NOMO-1 treated with DMSO at 0.1 percent for 48 hours (cell line): ENCODE results near the gene NUDT22.

Experiments used
- DNase-seq: peaks from one replicate; lab custom pipeline; 2025; ENCODE audit not compliant: unreplicated experiment; lab: John Stamatoyannopoulos, UW

The NUDT22 gene

DNA sequence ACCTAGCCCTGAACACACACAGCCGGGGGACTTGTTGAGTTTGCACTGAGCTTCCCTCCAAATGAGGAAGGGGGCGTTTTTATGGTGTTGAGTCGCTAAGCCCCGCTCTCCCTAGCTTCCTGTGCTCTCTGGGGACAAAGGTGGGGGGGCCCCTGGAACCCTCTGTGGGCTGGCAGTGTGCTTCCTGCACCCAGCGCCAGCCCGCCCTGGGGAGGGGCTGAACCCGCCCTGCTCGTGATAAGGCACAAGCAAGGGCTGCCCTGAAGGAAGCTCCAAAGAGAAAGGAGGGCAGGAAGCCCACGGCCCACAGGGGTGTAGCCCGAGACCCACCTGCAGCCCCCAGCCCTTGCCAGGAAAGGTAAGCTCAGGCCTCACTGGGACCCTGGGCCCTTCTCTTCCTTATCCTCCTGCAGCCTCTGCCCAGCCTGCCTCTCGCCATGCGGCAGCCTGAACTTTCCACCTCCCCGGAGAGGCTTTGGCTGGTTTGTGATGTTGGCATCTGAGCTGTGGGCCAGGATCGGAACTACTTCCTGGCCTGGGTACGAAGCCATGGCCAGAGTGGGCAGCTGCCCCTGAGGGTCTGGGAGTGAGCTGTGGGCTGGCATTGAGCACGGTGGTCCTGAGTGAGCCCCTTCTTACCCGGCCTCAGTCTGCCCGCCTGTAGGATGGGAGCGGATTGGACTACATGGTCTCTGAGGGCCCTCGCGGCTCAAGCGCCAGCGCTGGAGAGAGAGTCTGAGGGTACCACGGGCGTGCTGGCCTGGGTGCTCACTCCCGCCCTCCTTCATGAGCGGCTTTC lies 19.4 kb upstream of the NUDT22 start, which contains the start of gene FERMT3:
FERMT3 (plus strand) TSS at position 265 of the 799 bp plus-strand sequence. CDS start 644 bp downstream, outside the sequence.
- peak; percentile 52 for DNase-seq

DNA sequence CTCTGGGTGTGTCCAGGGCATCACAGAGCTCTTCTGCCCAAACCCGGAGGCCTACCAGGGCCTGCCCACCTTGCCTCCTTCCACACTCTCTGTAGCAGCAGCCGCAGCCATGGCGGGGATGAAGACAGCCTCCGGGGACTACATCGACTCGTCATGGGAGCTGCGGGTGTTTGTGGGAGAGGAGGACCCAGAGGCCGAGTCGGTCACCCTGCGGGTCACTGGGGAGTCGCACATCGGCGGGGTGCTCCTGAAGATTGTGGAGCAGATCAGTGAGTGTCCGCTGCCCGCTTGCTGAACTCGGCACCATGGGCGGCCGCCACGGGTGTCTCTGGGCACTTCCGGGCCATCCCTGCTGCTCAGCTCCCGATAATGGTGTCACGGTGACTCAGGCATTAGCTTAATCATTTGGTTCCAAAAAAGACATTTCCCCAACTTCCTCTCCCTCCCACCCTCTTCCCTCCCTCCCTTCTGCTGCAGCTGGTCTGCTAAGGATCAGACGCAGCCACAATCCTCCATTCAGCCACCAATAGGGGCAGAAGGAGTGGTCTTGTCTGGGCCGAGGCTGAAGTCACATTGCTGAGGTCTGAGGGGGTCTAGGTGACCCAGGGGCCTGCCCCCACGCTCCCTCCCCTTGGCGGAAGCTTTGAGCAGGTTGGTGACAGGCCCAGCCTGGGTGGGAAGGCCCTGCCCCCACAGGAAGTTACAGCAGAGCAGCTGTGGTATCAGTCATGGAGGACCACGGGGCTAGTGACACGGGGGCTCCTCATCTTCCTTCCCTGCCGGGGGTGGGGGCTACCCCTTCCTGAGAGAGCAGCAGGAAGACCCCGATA lies 18.6 kb upstream of the NUDT22 start:
- peak; percentile 90 for DNase-seq

DNA sequence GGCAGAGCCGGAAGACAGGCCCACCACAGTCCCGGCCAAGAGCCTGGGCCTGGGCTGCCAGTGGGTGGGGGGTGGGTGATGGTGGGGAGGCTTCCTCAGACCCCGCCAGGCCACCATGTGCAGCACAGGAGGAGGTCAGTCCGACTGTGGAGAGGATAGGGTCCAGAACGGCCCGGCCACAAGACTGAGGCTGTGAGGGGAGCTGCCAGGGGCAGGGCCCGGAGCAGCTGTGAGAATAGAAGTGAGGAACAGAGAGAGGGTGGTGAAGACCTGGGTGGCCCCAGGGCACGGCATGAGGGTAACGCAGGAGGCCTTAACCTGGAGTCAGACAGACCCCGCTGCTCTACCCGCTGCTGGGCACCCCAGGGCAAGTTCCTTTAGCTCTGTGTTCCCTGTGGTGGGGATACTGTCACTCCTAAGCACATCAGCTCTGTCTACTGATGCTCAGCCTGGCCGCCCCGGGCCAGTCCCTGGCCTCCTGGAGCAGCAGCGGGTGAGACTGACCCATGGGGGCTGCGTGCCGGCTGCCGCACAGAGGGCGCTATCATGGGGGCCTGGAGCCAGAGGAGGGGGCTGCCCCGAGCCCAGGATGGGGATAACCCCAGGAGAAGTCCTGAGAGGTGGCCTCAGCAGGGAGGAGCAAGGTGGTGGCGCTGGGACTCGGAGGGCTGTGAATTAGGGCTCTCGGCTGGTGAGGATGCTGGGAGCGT lies 17.8 kb upstream of the NUDT22 start:
- no peak for DNase-seq

DNA sequence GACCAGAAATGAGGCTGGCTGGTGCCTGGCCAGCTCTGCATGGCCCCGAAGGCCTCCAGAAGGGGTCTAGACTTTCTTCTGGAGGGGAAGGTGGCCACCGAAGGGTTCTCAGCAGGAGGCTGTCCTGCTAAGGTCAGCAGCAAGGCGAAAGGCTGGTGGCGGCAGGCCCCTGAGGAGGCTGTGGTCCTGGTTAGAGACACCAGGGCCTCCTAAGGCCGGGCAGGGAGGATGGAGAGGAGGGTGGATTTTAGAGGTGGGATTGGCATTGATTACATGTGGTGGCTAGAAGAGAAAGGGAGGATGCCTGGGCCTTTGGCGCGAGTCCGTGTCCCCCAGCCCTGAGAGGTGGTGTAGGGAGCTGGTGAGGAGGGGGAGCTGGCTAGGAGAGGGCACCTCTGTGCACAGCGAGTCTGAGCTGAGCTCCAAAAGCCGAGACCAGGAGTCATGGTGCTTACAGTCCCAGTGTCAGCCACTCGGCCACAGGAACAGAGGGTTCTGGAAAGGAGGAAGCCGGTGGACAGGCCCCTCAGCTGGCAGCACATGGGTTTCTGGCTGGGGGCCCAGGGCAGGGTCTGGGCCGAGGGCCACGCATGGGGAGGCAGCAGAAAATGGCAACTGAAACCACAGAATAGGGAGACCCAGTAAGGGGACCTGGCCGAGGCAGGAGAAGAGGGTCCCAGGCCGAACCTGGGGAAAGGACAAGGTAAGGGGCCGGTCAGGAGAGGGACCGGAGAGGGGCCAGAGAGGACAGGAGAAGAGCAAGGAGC lies 17.1 kb upstream of the NUDT22 start:
- DNase-seq, result no peak

DNA sequence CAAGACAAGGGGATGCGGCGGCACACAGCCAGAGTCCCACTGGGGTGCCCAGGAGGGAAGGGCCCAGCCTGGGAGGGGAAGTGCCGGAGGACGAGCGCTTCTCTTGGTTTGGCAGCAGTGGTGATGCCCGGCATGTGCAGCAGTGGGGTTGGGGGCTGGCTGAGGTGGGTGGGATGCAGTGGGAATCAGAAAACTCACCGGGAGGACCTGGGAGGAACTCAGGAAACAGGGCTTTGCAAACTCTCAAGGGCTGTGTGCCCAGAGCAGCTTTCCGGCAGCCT lies 16.6 kb upstream of the NUDT22 start:
- no peak for DNase-seq

DNA sequence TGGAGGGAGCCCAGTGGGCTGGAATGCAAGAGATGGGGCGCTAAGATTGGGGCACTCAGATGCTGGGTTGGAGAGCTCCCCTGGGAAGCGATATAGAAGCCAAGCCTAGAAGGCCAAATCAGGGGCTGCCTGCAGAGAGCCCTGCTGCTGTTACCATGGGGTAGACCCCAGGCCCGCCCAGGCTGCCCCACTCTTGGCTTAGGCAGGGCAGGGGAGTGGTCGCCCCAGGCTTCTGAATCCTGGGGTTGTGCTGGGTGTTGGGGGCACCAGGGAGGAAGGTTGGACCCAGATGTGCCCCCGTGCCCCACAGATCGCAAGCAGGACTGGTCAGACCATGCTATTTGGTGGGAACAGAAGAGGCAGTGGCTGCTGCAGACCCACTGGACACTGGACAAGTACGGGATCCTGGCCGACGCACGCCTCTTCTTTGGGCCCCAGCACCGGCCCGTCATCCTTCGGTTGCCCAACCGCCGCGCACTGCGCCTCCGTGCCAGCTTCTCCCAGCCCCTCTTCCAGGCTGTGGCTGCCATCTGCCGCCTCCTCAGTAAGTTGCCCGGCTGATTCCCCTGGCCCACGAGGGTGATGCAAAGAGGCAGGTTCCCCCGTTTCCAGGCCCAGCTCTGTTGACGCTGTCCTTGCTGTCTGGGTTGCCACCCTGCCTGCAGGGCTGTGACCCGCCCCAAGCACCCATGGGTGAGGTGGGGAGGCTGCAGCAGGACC lies 15.6 kb upstream of the NUDT22 start:
- no peak for DNase-seq

DNA sequence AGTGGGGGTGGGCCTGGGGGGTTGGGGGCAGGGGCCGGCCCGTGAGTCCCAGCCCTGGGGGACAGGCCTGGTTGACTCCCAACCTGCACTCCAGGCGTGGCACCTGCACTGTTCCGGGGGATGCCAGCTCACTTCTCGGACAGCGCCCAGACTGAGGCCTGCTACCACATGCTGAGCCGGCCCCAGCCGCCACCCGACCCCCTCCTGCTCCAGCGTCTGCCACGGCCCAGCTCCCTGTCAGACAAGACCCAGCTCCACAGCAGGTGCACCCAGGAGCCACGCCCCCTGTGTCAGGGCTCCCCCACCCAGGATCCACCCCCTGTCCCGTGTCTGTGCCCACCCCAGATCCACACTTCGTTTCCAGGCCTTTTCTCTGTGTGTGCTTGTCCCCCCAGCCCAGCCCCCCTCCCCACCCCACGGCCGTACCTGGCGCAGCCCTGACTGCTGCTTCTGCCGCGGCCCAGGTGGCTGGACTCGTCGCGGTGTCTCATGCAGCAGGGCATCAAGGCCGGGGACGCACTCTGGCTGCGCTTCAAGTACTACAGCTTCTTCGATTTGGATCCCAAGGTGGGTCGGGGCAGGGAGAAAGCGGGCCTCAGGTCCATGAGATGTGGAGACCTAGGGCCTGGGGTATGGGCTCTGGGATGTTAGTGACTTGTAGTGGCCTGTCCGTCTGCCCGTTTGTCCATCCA lies 14.7 kb upstream of the NUDT22 start:
- no peak for DNase-seq

DNA sequence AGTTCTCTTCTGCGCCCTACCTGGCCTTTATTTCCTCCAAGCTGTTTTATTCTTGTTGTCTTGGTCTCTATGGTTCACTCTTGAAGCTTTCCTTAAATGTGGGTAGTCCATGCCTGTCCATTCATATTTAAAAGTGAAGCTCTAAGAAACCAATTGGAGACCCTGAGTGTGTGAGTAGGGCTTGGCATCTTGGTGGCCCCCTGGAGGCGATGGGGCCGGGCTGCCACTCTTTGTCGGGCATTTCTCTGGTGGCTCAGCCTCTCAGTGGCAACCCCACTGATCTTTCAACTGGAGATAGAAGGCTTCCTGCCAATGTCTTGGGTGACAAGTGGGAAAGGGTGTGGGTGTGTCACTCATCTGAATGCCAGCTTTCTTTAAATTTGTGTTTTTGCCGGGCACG lies 9.2 kb upstream of the NUDT22 start:
- no peak for DNase-seq

DNA sequence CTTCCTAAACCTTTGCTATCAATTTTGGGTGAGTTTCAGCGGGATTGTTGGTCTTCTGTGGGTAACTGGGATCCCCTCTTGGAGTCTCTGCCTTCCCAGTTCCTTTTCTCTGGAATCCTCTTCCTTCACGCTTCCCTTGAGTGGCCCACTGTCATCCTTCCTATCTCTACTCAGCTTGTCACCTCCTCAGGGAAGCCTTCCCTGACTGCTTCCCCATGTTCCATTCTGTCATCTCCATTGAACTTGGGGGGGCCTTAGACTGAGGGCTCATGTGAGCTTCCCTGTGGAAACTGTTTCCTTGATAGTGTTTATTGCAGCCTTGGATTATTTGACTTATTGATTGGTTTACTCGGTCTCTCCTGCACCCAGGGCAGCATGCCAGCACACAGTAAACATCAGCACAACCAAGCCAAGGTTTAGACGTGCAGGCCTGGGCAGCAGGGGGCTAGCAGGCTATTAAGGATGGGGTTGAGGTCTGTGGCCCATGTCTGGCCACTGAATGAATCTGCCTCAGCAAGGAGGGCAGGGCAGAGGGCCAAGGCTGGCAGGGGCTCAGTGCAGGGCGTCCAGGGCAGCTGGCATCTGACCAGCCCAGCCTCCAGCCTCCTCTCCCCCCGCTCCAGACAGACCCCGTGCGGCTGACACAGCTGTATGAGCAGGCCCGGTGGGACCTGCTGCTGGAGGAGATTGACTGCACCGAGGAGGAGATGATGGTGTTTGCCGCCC lies 7.3 kb upstream of the NUDT22 start:
- no peak for DNase-seq

DNA sequence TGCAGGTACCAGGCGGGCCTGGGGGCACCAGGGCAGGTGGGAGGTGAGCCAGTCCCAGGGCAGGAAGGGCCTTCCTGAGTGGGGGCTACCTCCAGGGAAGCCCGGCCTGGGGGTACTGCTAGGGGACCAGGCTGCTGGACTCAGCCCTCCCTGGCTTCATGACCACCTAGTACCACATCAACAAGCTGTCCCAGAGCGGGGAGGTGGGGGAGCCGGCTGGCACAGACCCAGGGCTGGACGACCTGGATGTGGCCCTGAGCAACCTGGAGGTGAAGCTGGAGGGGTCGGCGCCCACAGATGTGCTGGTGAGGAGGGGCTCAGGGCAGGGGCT lies 6.8 kb upstream of the NUDT22 start:
- no peak for DNase-seq

DNA sequence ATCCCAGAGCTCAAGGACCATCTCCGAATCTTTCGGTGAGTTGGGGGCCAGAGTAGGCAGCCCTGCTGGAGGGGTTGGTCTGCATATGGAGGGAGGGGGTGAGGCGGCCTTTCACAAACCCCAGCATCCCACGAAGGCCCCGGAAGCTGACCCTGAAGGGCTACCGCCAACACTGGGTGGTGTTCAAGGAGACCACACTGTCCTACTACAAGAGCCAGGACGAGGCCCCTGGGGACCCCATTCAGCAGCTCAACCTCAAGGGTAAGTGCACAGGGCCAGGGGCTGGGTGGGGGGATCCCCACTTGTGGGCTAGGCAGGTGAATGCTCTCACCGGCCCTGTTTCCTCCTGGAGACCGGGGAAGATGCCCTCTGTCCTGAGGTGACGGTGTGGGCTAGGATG lies 6.3 kb upstream of the NUDT22 start:
- no peak for DNase-seq

DNA sequence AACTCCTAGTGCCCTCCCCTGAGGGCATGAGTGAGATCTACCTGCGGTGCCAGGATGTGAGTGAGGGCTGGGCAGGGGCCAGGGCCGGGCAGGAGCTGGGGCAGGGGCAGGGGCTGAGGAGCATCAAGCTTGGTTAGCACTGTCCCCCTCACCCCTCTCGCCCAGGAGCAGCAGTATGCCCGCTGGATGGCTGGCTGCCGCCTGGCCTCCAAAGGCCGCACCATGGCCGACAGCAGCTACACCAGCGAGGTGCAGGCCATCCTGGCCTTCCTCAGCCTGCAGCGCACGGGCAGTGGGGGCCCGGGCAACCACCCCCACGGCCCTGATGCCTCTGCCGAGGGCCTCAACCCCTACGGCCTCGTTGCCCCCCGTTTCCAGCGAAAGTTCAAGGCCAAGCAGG lies 5.8 kb upstream of the NUDT22 start:
- DNase-seq, result no peak

DNA sequence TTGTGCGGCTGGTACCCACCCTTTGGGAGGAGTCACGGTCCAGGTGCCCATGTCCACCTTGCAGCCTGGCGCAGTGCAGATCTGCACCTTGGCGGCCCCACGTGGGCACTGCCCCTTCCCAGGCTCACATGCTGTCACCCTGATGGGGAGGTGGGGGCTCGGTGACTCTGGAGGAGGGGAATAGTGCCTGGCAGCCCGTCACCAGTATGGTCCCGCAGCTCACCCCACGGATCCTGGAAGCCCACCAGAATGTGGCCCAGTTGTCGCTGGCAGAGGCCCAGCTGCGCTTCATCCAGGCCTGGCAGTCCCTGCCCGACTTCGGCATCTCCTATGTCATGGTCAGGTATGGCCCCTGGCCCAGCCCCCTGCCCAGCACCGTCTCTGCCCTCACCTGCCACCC lies 5.3 kb upstream of the NUDT22 start:
- no peak for DNase-seq

DNA sequence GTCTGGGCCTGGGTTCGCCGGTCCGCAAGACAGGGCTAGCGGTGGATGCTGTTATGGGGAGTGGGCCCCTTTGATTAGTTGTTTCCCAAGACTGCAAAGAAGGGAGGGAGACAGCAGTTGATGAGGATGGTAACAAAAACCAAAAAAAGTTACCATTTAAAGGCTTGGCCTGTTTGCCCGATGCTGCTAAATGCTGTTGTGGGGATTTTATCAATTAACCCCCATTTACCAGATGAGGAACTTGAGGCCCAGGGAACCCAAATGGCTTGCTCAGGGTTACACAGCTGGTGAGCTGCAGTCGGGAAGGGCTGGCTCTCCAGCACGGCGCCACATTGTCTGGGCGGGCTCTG lies 3.4 kb upstream of the NUDT22 start:
- DNase-seq, result no peak

DNA sequence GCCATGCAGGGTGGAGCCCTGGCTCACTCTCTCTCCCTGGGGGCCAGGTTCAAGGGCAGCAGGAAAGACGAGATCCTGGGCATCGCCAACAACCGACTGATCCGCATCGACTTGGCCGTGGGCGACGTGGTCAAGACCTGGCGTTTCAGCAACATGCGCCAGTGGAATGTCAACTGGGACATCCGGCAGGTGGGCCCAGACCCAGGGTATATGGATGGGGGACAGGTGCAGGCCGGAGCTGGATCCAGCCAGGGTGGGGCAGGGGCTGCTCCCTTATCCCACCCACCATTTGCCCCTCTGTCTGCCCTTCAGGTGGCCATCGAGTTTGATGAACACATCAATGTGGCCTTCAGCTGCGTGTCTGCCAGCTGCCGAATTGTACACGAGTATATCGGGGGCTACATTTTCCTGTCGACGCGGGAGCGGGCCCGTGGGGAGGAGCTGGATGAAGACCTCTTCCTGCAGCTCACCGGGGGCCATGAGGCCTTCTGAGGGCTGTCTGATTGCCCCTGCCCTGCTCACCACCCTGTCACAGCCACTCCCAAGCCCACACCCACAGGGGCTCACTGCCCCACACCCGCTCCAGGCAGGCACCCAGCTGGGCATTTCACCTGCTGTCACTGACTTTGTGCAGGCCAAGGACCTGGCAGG lies 2.9 kb upstream of the NUDT22 start:
- DNase-seq, result no peak

DNA sequence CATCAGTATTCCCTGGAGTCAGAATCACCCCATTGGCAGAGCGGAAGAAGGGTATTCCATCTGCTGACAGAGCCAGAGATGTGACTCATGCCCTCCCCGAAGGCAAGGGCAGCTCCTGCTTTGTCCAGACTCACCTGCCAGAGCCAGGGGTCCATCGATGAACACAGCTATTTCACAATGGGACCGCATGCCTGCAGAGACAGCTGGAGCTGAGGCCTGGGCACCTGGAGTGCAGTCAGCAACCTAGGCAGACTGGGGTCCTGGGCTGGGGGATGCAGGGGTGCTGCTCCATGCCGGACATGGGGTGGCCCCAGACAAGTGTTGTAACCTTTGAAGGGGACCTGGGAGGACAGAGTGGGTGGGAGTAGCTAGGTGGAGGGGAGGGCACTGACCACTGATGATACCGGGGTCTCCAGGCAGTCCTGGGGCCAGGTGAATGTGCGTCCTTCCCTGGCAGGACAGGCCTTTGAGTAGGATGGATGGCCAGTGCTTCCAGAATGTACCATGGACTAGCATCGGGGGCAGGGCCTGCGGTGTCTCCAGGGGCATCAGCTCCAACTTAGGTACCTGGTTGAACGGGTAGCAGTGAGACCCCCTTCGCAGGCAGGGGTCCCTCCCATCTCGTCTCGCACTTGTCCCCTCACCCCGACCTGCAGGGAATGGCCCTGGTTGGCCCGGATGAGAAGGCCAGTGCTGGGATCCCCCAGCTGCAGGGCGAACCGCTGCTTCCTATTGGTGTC lies 1.8 kb upstream of the NUDT22 start:
- DNase-seq, result no peak

DNA sequence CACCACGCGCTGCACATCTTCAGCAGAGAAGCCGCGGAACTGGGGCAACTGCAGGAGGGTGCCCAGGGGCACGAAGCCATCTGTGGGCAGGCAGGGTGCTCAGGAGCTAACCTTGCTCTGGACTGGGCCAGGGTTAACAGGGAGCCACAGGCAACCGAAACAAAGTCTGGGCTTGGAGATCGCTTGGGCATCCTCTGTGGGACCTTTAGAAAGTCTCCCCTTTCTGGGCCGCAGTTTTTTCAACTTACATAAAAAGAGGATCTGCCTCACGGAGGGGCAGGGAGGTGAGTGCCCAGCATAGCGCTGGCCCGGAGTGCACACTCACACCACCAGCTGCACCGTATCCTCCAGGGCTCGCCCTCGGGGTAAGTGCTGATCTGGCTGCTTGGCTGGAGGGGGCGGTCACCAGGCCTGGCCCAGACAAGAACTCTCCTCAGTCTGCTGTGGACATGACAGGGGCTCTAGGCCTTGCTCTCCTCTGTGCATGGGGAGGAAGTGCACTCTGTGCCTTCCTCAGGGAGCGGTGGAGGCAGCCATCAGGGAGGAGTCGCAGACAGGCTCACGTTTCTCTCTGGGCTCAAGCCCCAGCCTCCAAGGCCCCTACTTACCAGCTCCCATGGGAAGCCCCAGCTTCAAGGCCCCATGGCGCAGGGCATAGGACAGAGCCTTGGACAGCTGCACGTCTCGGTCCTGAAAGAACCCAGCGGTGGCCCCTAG lies 1.0 kb upstream of the NUDT22 start:
- no peak for DNase-seq
